Osteoblast (primary cell): ENCODE measurements around the gene UBE2H. TPM values are rescaled to one million over a fixed set of nuclear protein-coding genes. Genes with fewer than 3 reads are reported as not detected.

Experiments used
- DNase-seq: peaks from one replicate; pipeline ENCODE4 v3.0.0; 2011; ENCODE audit warnings: low spot score, mixed read lengths; ENCODE audit not compliant: insufficient read length; ENCODE audit errors: missing footprints
- H2AFZ ChIP-seq: 2 replicates; pipeline ENCODE4 v1.6.0; 2011; ENCODE audit warnings: mild to moderate bottlenecking, low read length
- H3K27ac ChIP-seq: 2 replicates; pipeline ENCODE4 v1.5.1; 2011; ENCODE audit warnings: mild to moderate bottlenecking, low read depth, low read length, moderate library complexity
- H3K27me3 ChIP-seq: 2 replicates; pipeline ENCODE4 v1.6.0; 2012; ENCODE audit warnings: mild to moderate bottlenecking, control low read depth, inconsistent platforms, low read length, moderate library complexity; ENCODE audit not compliant: insufficient read depth
- H3K36me3 ChIP-seq: 2 replicates; pipeline ENCODE4 v1.5.1; 2011; ENCODE audit warnings: mild to moderate bottlenecking, low read length, control low read depth, moderate library complexity; ENCODE audit not compliant: insufficient read depth
- H3K4me1 ChIP-seq: 2 replicates; pipeline ENCODE4 v1.5.1; 2011; ENCODE audit warnings: mild to moderate bottlenecking, low read length, control low read depth, moderate library complexity; ENCODE audit not compliant: insufficient read depth
- H3K4me2 ChIP-seq: 2 replicates; pipeline ENCODE4 v1.6.0; 2011; ENCODE audit warnings: mild to moderate bottlenecking, low read length; ENCODE audit not compliant: insufficient read depth
- H3K4me3 ChIP-seq: fragments of 200-600 bp; sonication (generic); 3 replicates; pipeline ENCODE4 v1.5.1; 2012; ENCODE audit warnings: mild to moderate bottlenecking, low read length, inconsistent platforms; ENCODE audit not compliant: insufficient read depth
- H3K79me2 ChIP-seq: 2 replicates; pipeline ENCODE4 v1.6.0; 2012; ENCODE audit warnings: mild to moderate bottlenecking, low read length, control low read depth, inconsistent platforms; ENCODE audit not compliant: insufficient read depth
- H3K9me3 ChIP-seq: 2 replicates; pipeline ENCODE4 v1.5.1; 2011; ENCODE audit warnings: low read depth, low read length, control low read depth
- H4K20me1 ChIP-seq: 2 replicates; pipeline ENCODE4 v1.6.0; 2012; ENCODE audit warnings: mild to moderate bottlenecking, low read length, control low read depth; ENCODE audit not compliant: insufficient read depth
- total RNA-seq: library from RNA; depleted of rRNA; stranded (reverse); fragments of >200 nt; gene quantifications from 2 replicates; pipeline ENCODE4 v1.2.3, GENCODE V29; 2012
- TF ChIP-seq, protein P1 (sequence below): IDR thresholded peaks from 2 replicates; pipeline ENCODE4 v1.5.1; 2011; ENCODE audit warnings: mild to moderate bottlenecking, low read depth, low read length, moderate library complexity; ENCODE audit errors: extremely low read depth

The UBE2H gene
- total RNA-seq, 1 donor: 61.2 TPM

DNA sequence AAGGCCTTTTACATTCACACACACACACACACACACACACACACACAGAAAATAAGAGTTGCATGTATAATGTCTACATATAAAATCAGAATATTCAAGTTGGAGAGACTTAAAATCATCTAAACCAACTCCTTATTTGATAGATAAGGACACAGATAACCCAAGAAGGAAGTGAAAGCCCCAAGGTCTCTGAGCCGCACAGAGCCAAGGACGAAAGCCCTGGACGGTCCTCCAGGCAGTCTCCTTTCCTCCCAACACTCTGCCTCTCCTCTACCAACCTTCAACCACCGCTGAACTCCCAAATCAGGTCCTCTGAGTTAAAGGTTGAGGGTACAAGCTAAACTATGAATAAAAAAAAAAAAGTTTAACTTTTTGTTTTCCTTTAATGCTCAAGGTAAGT is 28.2 kb downstream of the UBE2H start:
- Histone ChIP-seq H3K4me3 (no peak overlapping the region), H3K79me2 (peaks cover 76% of the 10 kb centered on the region), H3K4me1 (peaks cover 26% of the 10 kb centered on the region), H3K36me3 (peaks cover 21% of the 10 kb centered on the region), H3K27me3 (no peaks in the 10 kb centered on the region), H4K20me1 (peaks cover 57% of the 10 kb centered on the region), H3K9me3 (no peaks in the 10 kb centered on the region), H3K4me2 (peak overlapping the region; percentile 63), H3K27ac (peak overlapping the region; percentile 90), H2AFZ (no peak overlapping the region)
- DNase-seq: no peak
- TF ChIP-seq, protein P1, sequence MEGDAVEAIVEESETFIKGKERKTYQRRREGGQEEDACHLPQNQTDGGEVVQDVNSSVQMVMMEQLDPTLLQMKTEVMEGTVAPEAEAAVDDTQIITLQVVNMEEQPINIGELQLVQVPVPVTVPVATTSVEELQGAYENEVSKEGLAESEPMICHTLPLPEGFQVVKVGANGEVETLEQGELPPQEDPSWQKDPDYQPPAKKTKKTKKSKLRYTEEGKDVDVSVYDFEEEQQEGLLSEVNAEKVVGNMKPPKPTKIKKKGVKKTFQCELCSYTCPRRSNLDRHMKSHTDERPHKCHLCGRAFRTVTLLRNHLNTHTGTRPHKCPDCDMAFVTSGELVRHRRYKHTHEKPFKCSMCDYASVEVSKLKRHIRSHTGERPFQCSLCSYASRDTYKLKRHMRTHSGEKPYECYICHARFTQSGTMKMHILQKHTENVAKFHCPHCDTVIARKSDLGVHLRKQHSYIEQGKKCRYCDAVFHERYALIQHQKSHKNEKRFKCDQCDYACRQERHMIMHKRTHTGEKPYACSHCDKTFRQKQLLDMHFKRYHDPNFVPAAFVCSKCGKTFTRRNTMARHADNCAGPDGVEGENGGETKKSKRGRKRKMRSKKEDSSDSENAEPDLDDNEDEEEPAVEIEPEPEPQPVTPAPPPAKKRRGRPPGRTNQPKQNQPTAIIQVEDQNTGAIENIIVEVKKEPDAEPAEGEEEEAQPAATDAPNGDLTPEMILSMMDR: no peak

GRCh38 chr7:129923709-129924108 is 29.1 kb downstream of the UBE2H start:
- TF ChIP-seq, protein P1: no peak
- Histone ChIP-seq H3K9me3 (no peaks in the 10 kb centered on the region), H3K79me2 (peaks cover 77% of the 10 kb centered on the region), H3K4me3 (peak overlapping the region; percentile 53), H3K4me1 (peaks cover 26% of the 10 kb centered on the region), H2AFZ (no peak overlapping the region), H3K27ac (peak overlapping the region; percentile 90), H4K20me1 (peaks cover 62% of the 10 kb centered on the region), H3K4me2 (peak overlapping the region; percentile 63), H3K36me3 (peaks cover 18% of the 10 kb centered on the region), H3K27me3 (no peaks in the 10 kb centered on the region)
- peak; percentile 90 for DNase-seq

- Histone ChIP-seq H3K4me2 (no peak overlapping the region), H3K79me2 (peaks cover 80% of the 10 kb centered on the region), H2AFZ (no peak overlapping the region), H3K27ac (no peak overlapping the region), H3K9me3 (no peaks in the 10 kb centered on the region), H3K36me3 (peaks cover 8% of the 10 kb centered on the region), H4K20me1 (peaks cover 70% of the 10 kb centered on the region), H3K4me3 (no peak overlapping the region), H3K27me3 (no peaks in the 10 kb centered on the region), H3K4me1 (peaks cover 19% of the 10 kb centered on the region)
- no peak for DNase-seq
- TF ChIP-seq, protein P1: no peak
Observed at GRCh38 chr7:129919492-129919891, 33.3 kb downstream of the UBE2H start.

GRCh38 chr7:129918922-129919321 is 33.8 kb downstream of the UBE2H start:
- Histone ChIP-seq H3K9me3 (no peaks in the 10 kb centered on the region), H4K20me1 (peaks cover 67% of the 10 kb centered on the region), H3K27me3 (no peaks in the 10 kb centered on the region), H3K4me1 (peaks cover 13% of the 10 kb centered on the region), H3K27ac (no peak overlapping the region), H3K4me2 (no peak overlapping the region), H3K36me3 (peaks cover 7% of the 10 kb centered on the region), H3K4me3 (no peak overlapping the region), H3K79me2 (peaks cover 83% of the 10 kb centered on the region), H2AFZ (no peak overlapping the region)
- no peak for DNase-seq
- TF ChIP-seq, protein P1: no peak
